HL-60 (cell line): ENCODE measurements around the gene NR3C1.

ENCODE experiments used
- DNase-seq, 2 experiments: peaks; one replicate each; pipeline ENCODE4 v3.0.0-alpha.2; 2010 to 2020; ENCODE audit warnings: low read depth in 1 of 2, low spot score in 1 of 2
- H3K27ac ChIP-seq: fragments of 250-450 bp; sonication (Bioruptor Pico); replicated peaks from 2 replicates; pipeline ENCODE4 v1.5.1; 2020; ENCODE audit warnings: mild to moderate bottlenecking, moderate library complexity
- H3K27me3 ChIP-seq: fragments of 250-450 bp; sonication (Bioruptor Pico); 2 replicates; pipeline ENCODE4 v1.5.1; 2021; ENCODE audit warnings: mild to moderate bottlenecking, moderate library complexity; ENCODE audit not compliant: insufficient read depth, poor library complexity, severe bottlenecking
- H3K4me3 ChIP-seq: replicated peaks from 2 replicates; pipeline ENCODE4 v1.5.1; 2011; ENCODE audit warnings: mild to moderate bottlenecking, control low read depth, low read length; ENCODE audit not compliant: insufficient read depth
- GABPA ChIP-seq: IDR thresholded peaks from 2 replicates; pipeline ENCODE4 v1.6.1; 2012; ENCODE audit warnings: low read depth
- POLR2AphosphoS5 ChIP-seq: IDR thresholded peaks from 2 replicates; pipeline ENCODE4 v1.6.1; 2012; ENCODE audit warnings: low read depth
- REST ChIP-seq: IDR thresholded peaks from 2 replicates; pipeline ENCODE4 v1.6.1; 2012; ENCODE audit warnings: low read depth; ENCODE audit not compliant: insufficient replicate concordance
- SPI1 ChIP-seq: IDR thresholded peaks from 2 replicates; pipeline ENCODE4 v1.6.1; 2012; ENCODE audit warnings: low read depth, mild to moderate bottlenecking, borderline replicate concordance
- TF ChIP-seq, protein P1 (sequence below): IDR thresholded peaks from one replicate; pipeline ENCODE4 v1.5.1; 2011; ENCODE audit warnings: low read length, control low read depth, inconsistent platforms; ENCODE audit not compliant: insufficient read depth

The NR3C1 gene

DNA sequence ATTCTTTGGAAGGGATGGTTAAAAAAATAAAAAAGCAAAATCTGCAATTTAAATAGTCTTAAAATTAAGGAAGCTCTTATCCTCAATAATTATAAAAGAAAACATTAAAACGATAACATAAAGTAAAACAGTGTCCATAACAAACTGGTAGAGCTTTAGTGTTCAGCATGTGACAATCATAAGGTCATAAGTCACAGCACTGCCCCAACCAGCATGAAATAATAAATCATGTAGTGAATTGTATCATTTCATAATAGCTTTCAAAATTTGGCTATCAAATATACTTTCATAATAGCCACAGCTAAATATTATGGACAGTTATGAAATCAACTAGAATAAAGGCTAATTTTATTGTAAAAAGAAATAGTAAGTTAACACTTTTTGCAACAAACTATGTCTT lies 10.0 kb downstream of the NR3C1 start:
- H3K4me3 ChIP-seq, result no peak overlapping the region
- H3K27me3 ChIP-seq, result no peaks in the 10 kb centered on the region
- DNase-seq, result no peak
- TF ChIP-seq POLR2AphosphoS5 (no peak), REST (no peak), GABPA (no peak), SPI1 (no peak)
- TF ChIP-seq, protein P1, sequence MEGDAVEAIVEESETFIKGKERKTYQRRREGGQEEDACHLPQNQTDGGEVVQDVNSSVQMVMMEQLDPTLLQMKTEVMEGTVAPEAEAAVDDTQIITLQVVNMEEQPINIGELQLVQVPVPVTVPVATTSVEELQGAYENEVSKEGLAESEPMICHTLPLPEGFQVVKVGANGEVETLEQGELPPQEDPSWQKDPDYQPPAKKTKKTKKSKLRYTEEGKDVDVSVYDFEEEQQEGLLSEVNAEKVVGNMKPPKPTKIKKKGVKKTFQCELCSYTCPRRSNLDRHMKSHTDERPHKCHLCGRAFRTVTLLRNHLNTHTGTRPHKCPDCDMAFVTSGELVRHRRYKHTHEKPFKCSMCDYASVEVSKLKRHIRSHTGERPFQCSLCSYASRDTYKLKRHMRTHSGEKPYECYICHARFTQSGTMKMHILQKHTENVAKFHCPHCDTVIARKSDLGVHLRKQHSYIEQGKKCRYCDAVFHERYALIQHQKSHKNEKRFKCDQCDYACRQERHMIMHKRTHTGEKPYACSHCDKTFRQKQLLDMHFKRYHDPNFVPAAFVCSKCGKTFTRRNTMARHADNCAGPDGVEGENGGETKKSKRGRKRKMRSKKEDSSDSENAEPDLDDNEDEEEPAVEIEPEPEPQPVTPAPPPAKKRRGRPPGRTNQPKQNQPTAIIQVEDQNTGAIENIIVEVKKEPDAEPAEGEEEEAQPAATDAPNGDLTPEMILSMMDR, result no peak
- H3K27ac ChIP-seq, result no peak overlapping the region

DNA sequence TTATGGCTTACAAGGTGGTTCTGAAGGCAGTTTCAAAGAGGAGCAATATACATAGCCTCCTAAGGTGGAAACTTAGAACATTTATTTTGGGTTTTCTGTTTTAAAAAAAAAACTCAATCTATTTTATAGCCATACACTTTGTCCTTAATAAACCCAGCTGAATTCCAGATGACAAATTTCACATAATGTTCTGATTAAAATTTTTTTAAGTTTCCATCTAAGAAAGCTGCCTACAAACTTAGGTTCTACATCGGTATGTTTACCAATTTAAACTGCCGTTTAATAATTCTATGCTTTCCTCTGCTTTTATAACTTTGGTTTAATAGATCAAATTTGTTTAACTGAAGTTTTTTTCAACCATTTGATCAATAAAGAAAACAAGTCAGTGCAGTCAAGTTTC lies 12.5 kb downstream of the NR3C1 start:
- H3K4me3 ChIP-seq, result no peak overlapping the region
- H3K27ac ChIP-seq, result no peak overlapping the region
- no peak for TF ChIP-seq SPI1
- no peak for TF ChIP-seq REST
- TF ChIP-seq, protein P1, result no peak
- TF ChIP-seq GABPA, result no peak
- TF ChIP-seq POLR2AphosphoS5, result no peak
- H3K27me3 ChIP-seq, result no peaks in the 10 kb centered on the region
- no peak for DNase-seq

DNA sequence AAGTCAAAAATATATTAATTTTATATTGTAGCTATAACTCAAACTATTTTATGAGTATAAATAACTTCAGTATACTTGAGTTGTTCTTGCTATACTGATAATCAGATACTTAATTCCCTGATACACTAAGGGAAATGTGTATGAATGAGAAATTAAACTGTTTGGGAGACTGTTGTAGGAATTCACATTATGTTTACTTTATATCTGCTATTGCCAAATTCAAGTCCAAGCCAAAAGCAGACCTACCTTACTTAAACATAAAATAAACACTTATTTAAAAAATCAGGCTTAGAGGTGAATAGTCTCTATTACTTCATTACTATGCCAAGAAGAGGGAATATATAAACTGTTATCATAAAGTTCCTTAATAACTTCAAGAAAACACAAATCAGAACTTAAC lies 13.2 kb downstream of the NR3C1 start:
- H3K27ac ChIP-seq, result no peak overlapping the region
- TF ChIP-seq REST, result no peak
- TF ChIP-seq, protein P1, result no peak
- H3K4me3 ChIP-seq, result no peak overlapping the region
- no peak for DNase-seq
- no peaks in the 10 kb centered on the region for H3K27me3 ChIP-seq
